ENCODE results near the gene GZMA.
"Not testable (repeated sequence)": the region's sequence is repeated elsewhere in the genome, so short reads cannot be mapped to it uniquely, and the experiment has no call there.

GZMA gene

GRCh38 chr5:55096182-55096581, 6.3 kb upstream of the GZMA start:
- in situ Hi-C loops (cut with HindIII; ENCODE audit: low pct_unique_long_range_greater_than_20kb, low sequenced_read_pairs) = no loop called here

DNA sequence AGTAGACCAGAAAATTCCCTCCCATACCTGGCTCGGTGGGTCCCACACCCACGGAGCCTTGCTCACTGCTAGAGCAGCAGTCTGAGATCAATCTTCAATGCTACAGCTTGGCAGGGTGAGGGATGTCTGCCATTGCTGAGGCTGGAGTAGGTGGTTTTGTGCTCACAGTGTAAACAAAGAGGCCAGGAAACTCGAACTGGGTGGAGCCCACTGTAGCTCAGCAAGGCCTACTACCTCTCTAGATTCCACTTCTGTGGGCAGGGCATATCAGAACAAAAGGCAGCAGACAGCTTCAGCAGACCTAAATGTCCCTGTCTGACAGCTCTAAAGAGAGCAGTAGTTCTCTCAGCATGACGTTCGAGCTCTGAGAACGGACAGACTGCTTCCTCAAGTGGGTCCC, 5.6 kb upstream of the GZMA start:
- in situ Hi-C loops (cut with HindIII; ENCODE audit: low pct_unique_long_range_greater_than_20kb, low sequenced_read_pairs) = no loop called here
- DNase-seq (ENCODE audit: low read depth in 1 of 2, low spot score in 1 of 2) = no peak
- no peak for TF ChIP-seq JUND (IDR thresholded peaks at IDR 0.05; ENCODE audit: low read depth)

More at GRCh38 chr5:55096182-55096581, 6.3 kb upstream of the GZMA start:
- DNase-seq (ENCODE audit: low read depth in 1 of 2, low spot score in 1 of 2) = no peak
- TF ChIP-seq JUND (IDR thresholded peaks at IDR 0.05; ENCODE audit: low read depth) = no peak

DNA sequence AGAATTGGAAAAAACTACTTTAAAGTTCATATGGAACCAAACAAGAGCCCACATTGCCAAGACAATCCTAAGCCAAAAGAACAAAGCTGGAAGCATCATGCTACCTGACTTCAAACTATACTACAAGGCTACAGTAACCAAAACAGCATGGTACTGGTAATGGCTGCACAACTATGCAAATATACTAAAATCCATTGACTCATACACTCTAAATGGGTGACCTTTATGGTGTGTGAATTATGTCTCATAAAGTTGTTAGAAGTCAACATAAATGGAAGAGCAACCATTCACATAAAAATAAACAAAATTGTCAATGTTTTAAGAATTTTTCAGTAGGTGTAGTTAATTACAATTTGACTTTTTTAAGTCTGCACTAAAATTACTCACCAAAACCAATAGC, 1.3 kb upstream of the GZMA start:
- DNase-seq (ENCODE audit: low read depth in 1 of 2, low spot score in 1 of 2); in situ Hi-C loops (cut with HindIII; ENCODE audit: low pct_unique_long_range_greater_than_20kb, low sequenced_read_pairs): not testable (repeated sequence)

DNA sequence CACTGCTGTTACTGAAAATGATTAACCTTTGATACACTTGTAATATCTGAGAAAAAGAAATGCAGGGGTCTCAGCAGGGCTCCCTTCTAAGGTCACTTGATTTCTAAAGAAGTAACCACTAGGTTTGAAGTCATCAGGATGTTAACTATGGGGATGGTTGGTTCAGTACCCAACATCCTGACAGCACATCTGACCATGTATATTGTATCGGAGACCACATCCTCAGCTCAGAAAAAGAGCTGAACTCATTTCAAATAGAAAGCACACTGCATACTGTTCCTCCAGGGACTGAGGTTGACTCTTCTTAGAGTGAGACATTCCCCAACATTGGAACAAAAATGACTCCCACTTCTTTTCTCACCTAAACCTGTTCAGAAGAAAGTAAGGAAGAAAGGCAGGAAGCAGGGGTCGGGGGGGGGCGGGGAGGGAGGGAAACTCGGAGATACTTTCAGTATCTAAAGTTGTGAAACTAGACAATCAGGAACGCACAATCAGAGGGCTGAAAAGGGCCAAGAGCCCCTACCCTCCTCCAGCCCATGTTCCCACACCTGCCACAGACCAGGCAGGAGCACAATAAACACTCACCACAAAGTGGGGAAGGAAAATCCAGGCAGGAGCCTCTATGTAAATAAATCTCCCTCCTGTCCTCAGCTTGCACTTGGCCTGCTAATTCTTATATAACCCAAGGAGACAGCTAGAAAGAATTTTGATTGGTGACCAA, 730 bp upstream of the GZMA start:
- TF ChIP-seq JUND (IDR thresholded peaks at IDR 0.05; ENCODE audit: low read depth) = no peak
- in situ Hi-C loops (cut with HindIII; ENCODE audit: low pct_unique_long_range_greater_than_20kb, low sequenced_read_pairs) = no loop called here
- no peak for DNase-seq (ENCODE audit: low read depth in 1 of 2, low spot score in 1 of 2)

DNA sequence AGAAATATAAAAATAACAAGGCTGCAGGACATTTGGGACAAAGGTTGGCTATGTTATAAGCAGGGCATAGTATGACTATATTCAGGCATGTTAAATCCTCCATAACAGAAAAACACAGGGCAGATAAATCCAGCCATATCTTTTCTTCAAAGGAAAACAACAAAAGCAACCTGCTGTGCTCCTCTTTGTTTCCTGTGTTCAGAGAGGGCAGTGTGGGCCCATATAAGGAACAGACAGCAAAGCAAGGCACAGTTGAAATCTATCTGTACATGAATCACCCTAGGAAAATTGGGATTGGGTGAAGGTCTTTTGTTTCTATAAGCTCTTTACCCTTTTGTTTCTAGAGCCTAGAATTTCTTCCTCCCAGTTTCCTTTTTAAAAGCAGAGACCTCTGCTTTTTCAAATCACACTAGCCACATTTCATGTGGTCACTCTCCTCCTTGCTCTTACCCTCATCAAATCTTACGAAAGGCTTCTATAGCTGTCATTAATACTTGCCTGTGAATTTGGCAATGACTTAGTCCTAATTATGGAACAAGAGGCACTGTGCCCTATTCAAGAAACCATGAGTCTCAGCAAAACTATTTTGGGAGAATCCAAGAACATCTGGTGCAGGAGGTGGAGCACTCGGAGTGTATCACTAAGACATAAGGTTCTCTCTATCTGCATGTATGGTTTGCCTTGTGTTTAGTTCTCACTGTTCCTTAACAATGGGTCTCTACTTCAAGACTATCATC, 1.8 kb downstream of the GZMA start:
- in situ Hi-C loops (cut with HindIII; ENCODE audit: low pct_unique_long_range_greater_than_20kb, low sequenced_read_pairs) = no loop called here
- no peak for DNase-seq (ENCODE audit: low read depth in 1 of 2, low spot score in 1 of 2)
- no peak for TF ChIP-seq JUND (IDR thresholded peaks at IDR 0.05; ENCODE audit: low read depth)

DNA sequence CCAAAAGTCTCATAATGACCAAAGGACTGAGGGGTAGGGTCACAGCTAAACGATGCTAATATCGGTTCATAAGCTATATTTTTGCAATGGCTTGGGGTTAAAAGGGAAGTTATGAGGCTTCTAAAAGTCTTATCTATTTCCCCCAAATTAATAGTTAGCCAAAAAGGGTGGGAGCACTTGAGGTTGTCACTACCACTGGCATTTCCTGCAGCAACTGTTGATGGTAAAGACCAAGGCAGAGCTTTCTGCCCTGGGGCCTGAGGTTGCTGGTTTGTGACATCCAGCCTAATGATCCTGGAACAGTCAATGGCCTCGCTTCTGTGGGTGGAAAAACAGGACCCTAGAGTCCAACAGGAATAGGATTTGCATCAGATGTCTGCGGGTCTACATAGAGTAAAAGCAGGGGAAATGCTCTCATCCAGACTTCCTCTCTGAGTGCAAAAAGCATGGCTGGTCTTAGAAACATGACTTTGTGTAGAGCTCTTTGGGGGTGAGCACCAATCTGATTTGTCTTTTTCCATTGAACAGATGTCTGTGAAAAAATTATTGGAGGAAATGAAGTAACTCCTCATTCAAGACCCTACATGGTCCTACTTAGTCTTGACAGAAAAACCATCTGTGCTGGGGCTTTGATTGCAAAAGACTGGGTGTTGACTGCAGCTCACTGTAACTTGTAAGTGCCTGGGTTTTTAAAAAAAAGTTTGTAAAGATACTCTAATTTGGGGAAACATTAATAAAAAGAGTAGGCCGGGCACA, 2.7 kb downstream of the GZMA start:
- in situ Hi-C loops (cut with HindIII; ENCODE audit: low pct_unique_long_range_greater_than_20kb, low sequenced_read_pairs) = no loop called here
- no peak for TF ChIP-seq JUND (IDR thresholded peaks at IDR 0.05; ENCODE audit: low read depth)
- no peak for DNase-seq (ENCODE audit: low read depth in 1 of 2, low spot score in 1 of 2)

- in situ Hi-C loops (cut with HindIII; ENCODE audit: low pct_unique_long_range_greater_than_20kb, low sequenced_read_pairs); DNase-seq (ENCODE audit: low read depth in 1 of 2, low spot score in 1 of 2): not testable (repeated sequence)
These were observed 3.5 kb downstream of the GZMA start for GRCh38 chr5:55105976-55106375.

- no peak for DNase-seq (ENCODE audit: low read depth in 1 of 2, low spot score in 1 of 2)
- in situ Hi-C loops (cut with HindIII; ENCODE audit: low pct_unique_long_range_greater_than_20kb, low sequenced_read_pairs) = no loop called here
- no peak for TF ChIP-seq JUND (IDR thresholded peaks at IDR 0.05; ENCODE audit: low read depth)
These were observed 6.2 kb downstream of the GZMA start for GRCh38 chr5:55108661-55109060.

DNA sequence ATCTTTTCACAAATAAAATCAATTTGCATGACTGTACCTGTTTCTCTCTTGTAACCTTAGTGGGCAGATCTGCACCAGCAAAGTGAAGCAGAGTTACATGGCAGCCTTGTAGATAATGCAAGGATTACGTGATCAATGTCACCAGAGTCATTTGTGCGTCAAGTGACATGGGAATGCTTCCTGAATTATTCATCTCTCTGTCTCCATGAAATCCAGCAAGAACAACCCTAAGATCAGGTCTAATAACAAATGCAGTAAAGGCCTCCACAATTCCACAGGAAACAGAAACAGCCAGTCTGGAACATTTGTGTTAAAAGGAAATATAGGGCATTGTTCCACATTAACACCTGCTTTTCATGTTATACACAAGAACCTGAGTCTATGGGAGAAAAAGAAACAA, 7.8 kb downstream of the GZMA start:
- no peak for DNase-seq (ENCODE audit: low read depth in 1 of 2, low spot score in 1 of 2)
- in situ Hi-C loops (cut with HindIII; ENCODE audit: low pct_unique_long_range_greater_than_20kb, low sequenced_read_pairs) = no loop called here
- TF ChIP-seq JUND (IDR thresholded peaks at IDR 0.05; ENCODE audit: low read depth) = no peak

- in situ Hi-C loops (cut with HindIII; ENCODE audit: low pct_unique_long_range_greater_than_20kb, low sequenced_read_pairs) = no loop called here
- no peak for DNase-seq (ENCODE audit: low read depth in 1 of 2, low spot score in 1 of 2)
These were observed 10.9 kb downstream of the GZMA start for GRCh38 chr5:55113327-55113726.

DNA sequence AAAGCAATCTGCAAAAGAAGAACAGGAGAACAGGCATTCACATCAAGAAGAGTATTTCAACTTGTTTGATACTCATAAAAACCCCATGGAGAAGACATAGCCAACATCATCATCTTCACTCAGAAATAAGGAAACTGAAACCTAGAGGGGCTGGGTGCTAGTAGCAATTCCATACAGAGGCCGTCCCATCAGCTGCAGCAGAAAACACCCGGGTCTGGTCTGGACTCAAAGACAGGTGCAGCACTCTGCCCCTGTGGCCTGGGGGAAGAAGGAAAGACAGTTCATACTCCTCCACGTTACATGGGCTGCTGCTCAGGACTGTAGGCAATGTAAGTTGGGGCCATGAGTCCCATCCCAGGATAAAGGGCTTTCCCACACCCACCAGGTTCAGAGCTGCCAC, 11.6 kb downstream of the GZMA start:
- in situ Hi-C loops (cut with HindIII; ENCODE audit: low pct_unique_long_range_greater_than_20kb, low sequenced_read_pairs) = no loop called here
- no peak for TF ChIP-seq JUND (IDR thresholded peaks at IDR 0.05; ENCODE audit: low read depth)

More at GRCh38 chr5:55113327-55113726, 10.9 kb downstream of the GZMA start:
- no peak for TF ChIP-seq JUND (IDR thresholded peaks at IDR 0.05; ENCODE audit: low read depth)

DNA sequence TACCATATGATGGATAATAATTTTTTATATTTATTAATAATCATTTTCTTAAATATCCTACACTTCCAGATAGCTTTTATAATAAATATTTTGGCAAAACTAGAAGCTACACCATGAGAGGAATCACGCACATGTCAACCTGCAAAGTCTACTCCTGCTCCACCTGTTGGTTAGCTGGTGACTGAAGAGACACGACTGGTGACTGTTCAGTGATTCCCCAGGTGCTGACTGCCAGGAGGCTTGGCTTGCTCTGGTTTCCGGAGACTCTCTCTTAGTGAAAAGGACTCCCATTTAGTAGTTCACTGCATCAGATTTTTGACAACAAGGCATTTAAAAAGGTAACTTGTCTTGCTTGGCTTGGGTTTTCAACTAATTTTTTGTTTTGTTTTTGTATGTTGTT, 20.9 kb downstream of the GZMA start:
- TF ChIP-seq JUND (IDR thresholded peaks at IDR 0.05; ENCODE audit: low read depth) = no peak
- in situ Hi-C loops (cut with HindIII; ENCODE audit: low pct_unique_long_range_greater_than_20kb, low sequenced_read_pairs) = no loop called here

More for the DNA sequence above, 11.6 kb downstream of the GZMA start:
- DNase-seq (ENCODE audit: low read depth in 1 of 2, low spot score in 1 of 2) = no peak

More for the DNA sequence above, 20.9 kb downstream of the GZMA start:
- peak in 1 of 2 experiments; percentile 38 for DNase-seq (ENCODE audit: low read depth in 1 of 2, low spot score in 1 of 2)

Data from T47D (cell line).